GM18861 (cell line): ENCODE data around the gene FILIP1.
A peak's percentile ranks its signal among the peaks of the same experiment; 100 is the strongest.
"Not testable (repeated sequence)": the region's sequence is repeated elsewhere in the genome, so short reads cannot be mapped to it uniquely, and the experiment has no call there.

ENCODE experiments used
- ATAC-seq: cut with Tn5 transposase; IDR thresholded peaks from one replicate; pipeline ENCODE4 v1.9.1; 2021; ENCODE audit not compliant: unreplicated experiment

The FILIP1 gene

GRCh38 chr6:75424618-75425548 is 68.7 kb downstream of the FILIP1 start:
- ATAC-seq = no peak

- ATAC-seq = no peak
These were observed 70.2 kb downstream of the FILIP1 start for GRCh38 chr6:75423386-75423785.

GRCh38 chr6:75422024-75422639 is 71.5 kb downstream of the FILIP1 start:
- no peak for ATAC-seq

GRCh38 chr6:75421316-75422023 is 72.1 kb downstream of the FILIP1 start:
- no peak for ATAC-seq

GRCh38 chr6:75419980-75420379 is 73.6 kb downstream of the FILIP1 start:
- no peak for ATAC-seq

- ATAC-seq = no peak
These were observed 74.2 kb downstream of the FILIP1 start for GRCh38 chr6:75419416-75419815.

DNA sequence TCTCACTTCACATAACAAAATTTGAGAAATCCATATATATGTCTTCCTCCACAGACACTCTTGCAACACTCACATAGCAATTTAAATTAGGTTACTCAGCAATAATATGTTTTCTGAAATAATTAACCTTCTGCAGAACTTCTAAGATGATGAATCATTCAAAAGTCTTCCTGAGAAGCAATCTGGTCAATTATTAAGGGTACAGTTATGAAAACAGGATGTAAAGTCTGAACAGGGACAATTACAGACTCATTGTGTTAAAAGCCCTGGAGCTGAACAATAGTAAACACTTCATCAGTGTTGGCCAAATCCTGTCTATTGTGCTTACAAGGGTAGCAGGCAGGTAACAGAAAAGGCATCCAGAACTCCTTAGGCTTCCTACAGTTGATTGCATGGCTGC is 75.4 kb downstream of the FILIP1 start:
- peak; percentile 99 for ATAC-seq

- ATAC-seq = no peak
These were observed 77.2 kb downstream of the FILIP1 start for GRCh38 chr6:75416443-75416842.

- no peak for ATAC-seq
These were observed 77.8 kb downstream of the FILIP1 start for GRCh38 chr6:75415804-75416203.

- ATAC-seq = no peak
These were observed 79.1 kb downstream of the FILIP1 start for GRCh38 chr6:75414445-75415021.

DNA sequence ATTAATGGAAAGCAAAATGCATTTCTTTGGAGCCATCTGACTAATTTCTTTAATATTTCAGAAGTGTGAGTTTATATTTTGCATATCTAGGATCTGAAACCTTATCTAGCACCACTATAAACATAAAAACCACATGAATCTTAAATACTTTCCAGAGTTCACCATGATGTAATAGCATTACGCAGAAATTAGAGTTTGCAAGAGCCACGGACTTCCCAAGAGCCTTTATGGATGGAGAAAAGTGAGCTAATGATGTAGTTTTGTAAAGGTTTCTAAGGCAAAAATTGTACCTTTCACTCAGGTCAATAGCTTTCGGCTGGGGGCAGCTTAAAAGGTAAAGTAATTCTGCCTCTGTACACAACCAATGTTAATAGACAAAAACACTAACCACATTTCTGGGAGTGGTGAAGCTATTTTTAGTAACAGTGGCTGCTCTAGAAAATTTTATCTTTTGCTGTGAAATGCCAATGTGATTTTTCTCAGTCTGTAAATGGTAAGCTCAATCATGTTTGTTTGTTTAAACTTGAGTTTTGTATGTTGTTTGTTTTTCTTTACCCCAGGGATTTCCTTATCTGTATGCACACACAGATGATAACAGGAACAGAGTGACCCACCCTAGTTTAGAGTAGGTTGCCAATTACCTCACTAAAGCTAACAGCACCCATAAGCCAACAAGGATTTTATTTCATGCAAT is 80.5 kb downstream of the FILIP1 start:
- no peak for ATAC-seq

GRCh38 chr6:75410564-75410963 is 83.0 kb downstream of the FILIP1 start:
- not testable (repeated sequence) for ATAC-seq

DNA sequence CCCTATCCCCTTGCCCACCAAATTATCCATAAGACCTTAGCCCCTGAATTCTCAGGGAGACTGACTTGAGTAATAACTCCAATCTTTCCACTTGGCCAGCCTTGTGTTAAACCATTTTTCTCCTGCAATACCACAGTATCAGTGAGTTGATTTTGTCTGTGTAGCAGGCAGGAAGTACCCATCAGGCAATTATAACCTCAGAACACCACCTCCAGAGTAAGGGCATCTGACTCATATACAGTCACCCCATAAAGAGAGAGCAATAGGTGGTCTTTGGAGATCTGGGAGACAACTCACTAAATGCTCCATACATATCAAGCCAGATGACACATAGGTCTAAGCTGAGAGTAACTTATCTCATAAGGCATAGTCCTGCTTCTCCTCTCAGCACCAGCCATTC is 83.7 kb downstream of the FILIP1 start:
- ATAC-seq = no peak

- no peak for ATAC-seq
These were observed 84.3 kb downstream of the FILIP1 start for GRCh38 chr6:75409286-75409685.

- ATAC-seq = no peak
These were observed 90.0 kb downstream of the FILIP1 start for GRCh38 chr6:75403563-75404080.

DNA sequence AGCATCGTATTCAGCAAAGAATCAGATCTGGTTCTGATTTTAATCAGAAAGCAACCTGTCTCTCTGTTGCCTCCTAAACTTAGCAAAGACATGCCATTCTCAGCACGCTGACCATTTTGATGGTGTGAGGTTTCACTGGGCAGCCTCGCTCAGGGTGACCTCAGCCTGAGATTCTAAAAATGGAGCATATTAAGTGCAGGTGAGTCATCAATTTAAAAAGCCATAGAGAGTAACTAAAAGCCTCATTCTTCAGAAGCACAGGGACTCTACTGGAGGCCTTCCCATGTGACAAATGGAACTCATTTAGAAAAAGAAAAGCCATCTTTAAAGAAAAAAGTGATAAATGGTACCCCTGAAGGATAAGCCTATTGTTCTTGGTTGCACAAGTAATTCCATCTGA is 91.3 kb downstream of the FILIP1 start:
- ATAC-seq = no peak

- ATAC-seq = no peak
These were observed 95.7 kb downstream of the FILIP1 start for GRCh38 chr6:75397656-75398465.

DNA sequence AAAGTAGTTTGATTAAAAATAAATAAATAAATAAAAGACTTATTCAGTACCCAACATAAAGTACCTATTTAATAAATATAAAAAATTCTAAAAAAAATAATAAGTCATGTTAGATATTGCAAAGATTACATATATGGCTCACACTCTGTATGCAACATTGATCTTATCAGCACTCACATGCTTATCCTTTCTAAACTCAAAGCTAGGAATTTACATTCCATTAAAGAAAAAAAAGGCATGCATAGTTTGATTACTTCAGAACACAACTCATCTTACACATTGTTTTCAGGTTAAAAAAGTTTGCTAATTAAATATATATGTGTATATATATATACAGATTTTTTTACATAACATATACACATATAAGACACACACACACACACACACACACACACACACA is 96.4 kb downstream of the FILIP1 start:
- ATAC-seq = no peak

GRCh38 chr6:75396005-75396800 is 97.4 kb downstream of the FILIP1 start:
- no peak for ATAC-seq
